ENCODE results near the gene RAB40A.

GRCh38 chrX:103461156-103461555, 58.1 kb downstream of the RAB40A start:
- no peak for TF ChIP-seq POLR2A (IDR thresholded peaks at IDR 0.05; ENCODE audit: extremely low read depth, insufficient read length)
- TF ChIP-seq, protein P1, sequence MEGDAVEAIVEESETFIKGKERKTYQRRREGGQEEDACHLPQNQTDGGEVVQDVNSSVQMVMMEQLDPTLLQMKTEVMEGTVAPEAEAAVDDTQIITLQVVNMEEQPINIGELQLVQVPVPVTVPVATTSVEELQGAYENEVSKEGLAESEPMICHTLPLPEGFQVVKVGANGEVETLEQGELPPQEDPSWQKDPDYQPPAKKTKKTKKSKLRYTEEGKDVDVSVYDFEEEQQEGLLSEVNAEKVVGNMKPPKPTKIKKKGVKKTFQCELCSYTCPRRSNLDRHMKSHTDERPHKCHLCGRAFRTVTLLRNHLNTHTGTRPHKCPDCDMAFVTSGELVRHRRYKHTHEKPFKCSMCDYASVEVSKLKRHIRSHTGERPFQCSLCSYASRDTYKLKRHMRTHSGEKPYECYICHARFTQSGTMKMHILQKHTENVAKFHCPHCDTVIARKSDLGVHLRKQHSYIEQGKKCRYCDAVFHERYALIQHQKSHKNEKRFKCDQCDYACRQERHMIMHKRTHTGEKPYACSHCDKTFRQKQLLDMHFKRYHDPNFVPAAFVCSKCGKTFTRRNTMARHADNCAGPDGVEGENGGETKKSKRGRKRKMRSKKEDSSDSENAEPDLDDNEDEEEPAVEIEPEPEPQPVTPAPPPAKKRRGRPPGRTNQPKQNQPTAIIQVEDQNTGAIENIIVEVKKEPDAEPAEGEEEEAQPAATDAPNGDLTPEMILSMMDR (IDR thresholded peaks at IDR 0.05; ENCODE audit: low read depth, low read length) = no peak

Data from NB4 (cell line).